Lower leg skin (tissue), 3 donors: Measurements from ENCODE around the gene SCFD2.

Experiments
- POLR2A ChIP-seq, 2 donors: fragments of 450-650 bp; IDR thresholded peaks; one replicate each; pipeline ENCODE4 v1.6.1; 2016 to 2017; ENCODE audit warnings: antibody characterized with exemption in 2 of 2, mild to moderate bottlenecking in 1 of 2, moderate library complexity in 1 of 2
- TF ChIP-seq, protein P1 (sequence below), 3 donors: fragments of 450-650 bp; IDR thresholded peaks; one replicate each; pipeline ENCODE4 v1.5.1; 2016; ENCODE audit warnings: antibody characterized with exemption in 3 of 3, mild to moderate bottlenecking in 3 of 3, moderate library complexity in 2 of 3

DNA sequence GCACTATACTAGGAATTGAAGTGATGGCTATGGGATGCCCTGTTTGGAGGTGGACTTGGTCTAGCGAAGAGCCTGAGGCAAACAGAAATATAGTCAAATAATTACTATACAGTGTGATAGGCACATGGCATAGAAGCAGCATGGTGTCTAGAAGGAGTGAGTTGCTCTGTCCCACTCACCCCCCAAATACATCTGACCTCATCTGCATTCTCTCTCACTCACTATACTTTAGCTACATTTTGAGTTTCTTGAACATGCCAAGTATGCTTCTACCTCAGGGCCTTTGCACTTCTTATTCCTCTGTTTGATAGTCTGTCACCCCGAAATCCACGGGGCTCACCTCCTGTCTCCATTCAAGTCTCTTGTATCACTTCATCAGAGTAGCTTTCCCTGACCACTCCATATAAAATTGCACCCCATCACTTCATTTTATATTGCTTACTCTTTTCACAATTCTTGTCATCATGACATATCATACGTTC, 9.0 kb upstream of the SCFD2 start:
- TF ChIP-seq, protein P1, sequence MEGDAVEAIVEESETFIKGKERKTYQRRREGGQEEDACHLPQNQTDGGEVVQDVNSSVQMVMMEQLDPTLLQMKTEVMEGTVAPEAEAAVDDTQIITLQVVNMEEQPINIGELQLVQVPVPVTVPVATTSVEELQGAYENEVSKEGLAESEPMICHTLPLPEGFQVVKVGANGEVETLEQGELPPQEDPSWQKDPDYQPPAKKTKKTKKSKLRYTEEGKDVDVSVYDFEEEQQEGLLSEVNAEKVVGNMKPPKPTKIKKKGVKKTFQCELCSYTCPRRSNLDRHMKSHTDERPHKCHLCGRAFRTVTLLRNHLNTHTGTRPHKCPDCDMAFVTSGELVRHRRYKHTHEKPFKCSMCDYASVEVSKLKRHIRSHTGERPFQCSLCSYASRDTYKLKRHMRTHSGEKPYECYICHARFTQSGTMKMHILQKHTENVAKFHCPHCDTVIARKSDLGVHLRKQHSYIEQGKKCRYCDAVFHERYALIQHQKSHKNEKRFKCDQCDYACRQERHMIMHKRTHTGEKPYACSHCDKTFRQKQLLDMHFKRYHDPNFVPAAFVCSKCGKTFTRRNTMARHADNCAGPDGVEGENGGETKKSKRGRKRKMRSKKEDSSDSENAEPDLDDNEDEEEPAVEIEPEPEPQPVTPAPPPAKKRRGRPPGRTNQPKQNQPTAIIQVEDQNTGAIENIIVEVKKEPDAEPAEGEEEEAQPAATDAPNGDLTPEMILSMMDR (IDR thresholded peaks at IDR 0.05): no peak
- TF ChIP-seq POLR2A (IDR thresholded peaks at IDR 0.05): no peak
